HG02943 (cell line): ENCODE measurements around the gene EMILIN2.
"Not testable (repeated sequence)": the region's sequence is repeated elsewhere in the genome, so short reads cannot be mapped to it uniquely, and the experiment has no call there.

ENCODE experiments used
- ATAC-seq: cut with Tn5 transposase; IDR thresholded peaks from one replicate; pipeline ENCODE4 v1.9.1; 2021; ENCODE audit warnings: mild to moderate bottlenecking, low read depth, moderate library complexity; ENCODE audit not compliant: unreplicated experiment

Gene EMILIN2

GRCh38 chr18:2912357-2913299 is 65.8 kb downstream of the EMILIN2 start:
- ATAC-seq, result no peak

DNA sequence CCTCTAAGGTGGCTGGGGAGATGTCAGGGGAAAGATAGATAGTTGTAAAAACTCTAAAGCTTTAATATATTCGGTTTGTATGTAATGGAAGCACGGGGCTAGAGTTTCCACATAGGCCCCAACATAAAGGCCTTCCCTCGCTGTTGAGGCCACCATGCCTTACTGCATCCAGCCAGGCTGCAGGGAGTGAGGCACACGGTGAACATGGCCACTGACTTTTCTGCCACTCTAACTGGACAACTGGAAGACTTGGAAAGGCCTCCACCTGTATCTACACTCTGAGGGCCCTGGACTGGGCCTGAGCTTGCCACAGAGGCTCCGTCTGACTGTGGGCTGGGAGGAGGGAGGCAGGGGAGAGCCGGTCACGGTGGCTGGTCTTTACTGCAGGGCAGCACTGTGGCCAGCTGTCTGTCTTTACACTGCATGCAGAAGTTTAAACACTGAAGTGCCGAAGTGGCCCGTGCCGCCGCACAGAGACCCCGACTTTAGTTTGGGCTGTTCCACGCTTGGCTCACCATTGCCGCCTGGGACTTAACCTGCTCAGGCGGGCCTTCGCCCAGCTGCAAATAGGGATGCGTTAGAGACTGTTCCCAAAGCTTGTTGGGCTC is 66.7 kb downstream of the EMILIN2 start:
- no peak for ATAC-seq

DNA sequence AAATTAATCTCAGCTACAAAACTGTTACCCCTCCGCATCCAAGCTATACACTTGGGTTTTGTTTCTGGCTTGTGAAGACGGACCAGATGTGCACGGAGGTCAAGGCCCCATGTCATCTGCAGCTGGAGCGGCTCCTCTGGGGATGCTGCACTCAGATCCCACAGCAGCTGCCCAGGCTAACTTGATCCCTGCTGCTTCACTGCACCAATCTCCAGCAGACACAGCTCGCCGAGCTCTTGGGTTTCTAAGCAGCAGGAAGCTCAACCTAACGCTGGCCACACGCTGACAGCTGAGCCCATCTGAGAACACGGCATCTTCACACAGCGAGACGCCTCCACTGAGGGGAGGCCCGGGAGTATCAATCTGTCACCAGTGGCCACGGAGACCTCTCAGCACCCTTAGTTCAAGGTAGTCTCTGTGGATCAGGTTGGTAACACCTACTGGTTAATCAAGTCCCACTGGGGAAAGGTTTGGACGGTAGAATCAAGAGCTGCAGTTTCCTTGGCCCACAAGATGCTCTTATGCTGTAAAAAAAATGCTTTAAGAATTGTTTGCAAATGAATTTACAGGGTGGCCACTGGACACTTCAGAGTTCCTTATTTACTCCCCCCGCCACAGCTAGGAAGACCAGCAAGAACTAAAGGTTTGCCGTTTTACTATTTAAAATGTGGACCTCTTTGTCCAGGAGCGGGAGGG is 67.5 kb downstream of the EMILIN2 start:
- ATAC-seq, result no peak

DNA sequence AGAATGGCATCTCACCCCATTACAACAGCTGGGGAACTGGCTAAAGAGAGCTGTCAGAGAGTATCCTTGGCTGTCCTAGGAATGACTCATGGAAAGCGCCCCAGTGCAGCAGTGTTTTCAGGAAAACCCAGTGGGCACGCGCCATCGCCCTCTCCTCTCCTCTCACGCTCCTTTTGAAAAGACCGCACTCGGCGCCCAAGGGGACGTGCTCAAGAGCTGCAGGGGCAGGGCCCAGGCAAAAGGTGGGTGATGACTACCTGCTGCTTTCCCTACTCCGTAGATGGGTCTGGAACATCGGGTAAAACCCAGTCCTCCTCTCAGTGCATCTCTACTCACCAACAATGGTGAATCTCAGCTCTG is 68.1 kb downstream of the EMILIN2 start:
- no peak for ATAC-seq

- ATAC-seq, result not testable (repeated sequence)
Observed at GRCh38 chr18:2915486-2915885, 68.7 kb downstream of the EMILIN2 start.

DNA sequence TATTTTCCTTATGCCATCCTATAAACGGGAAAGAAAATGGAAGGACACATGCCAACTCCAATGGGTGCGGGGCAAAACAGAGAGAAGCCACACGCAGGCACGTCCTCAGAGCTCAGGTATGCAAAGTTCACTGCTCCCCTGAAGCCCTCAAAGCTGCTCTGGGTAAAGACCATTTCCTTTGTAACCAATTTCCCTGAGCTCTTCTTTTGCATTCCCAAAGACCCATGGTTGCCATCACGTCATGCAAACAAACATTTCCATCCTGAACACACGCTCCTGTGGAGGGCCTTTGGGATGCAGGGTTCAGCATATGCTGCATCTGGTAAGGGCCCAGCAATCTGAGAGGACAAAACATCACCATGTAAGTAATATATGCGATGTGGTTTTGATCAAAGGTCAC is 69.4 kb downstream of the EMILIN2 start:
- no peak for ATAC-seq

- ATAC-seq, result no peak
Observed at GRCh38 chr18:2917259-2918047, 70.6 kb downstream of the EMILIN2 start.

GRCh38 chr18:2918761-2919550 is 72.2 kb downstream of the EMILIN2 start:
- ATAC-seq, result no peak

DNA sequence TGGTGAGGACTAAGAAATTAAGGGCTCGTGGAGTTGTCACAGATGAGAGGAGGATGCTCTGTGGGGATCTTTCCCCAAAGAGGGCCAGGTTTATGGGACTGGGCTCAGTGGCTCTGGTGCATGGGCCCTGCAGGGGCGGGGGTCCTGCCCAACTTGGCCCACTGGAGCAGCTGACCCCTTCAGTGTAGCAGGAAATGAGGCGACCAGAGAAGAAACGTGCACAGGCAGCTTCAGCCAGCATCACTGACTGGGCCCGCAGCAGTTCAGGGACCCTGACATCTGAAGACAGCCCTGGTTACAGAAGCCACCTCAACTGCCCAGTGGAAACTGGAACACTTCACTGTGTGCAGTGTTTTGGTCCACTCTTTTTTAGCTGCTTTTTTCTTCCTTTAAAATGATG is 72.8 kb downstream of the EMILIN2 start:
- ATAC-seq, result no peak

DNA sequence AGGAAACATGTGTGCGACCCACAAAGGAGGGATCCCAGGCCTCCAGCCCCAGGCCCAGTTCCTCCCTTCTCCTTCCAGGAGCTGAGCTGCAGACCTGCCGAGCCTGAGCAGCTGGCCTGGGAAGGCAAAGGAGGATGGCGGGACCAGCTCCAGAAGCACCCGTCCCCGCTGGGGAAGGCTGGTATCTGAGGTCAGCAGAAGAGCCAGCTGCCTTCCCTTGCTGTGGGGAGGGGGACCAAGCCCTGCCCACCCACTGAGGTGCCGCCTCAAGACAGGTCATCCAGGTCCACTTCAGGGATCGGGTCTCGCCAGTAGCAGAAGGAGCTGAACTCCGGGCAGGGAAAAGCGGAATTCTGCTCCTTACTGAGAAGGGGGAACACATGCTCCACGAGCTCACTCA is 73.2 kb downstream of the EMILIN2 start:
- no peak for ATAC-seq

GRCh38 chr18:2920546-2921343 is 73.9 kb downstream of the EMILIN2 start:
- ATAC-seq, result no peak

GRCh38 chr18:2921778-2922177 is 75.0 kb downstream of the EMILIN2 start:
- ATAC-seq, result no peak

- no peak for ATAC-seq
Observed at GRCh38 chr18:2923464-2923863, 76.7 kb downstream of the EMILIN2 start.

GRCh38 chr18:2924920-2925319 is 78.1 kb downstream of the EMILIN2 start:
- no peak for ATAC-seq

DNA sequence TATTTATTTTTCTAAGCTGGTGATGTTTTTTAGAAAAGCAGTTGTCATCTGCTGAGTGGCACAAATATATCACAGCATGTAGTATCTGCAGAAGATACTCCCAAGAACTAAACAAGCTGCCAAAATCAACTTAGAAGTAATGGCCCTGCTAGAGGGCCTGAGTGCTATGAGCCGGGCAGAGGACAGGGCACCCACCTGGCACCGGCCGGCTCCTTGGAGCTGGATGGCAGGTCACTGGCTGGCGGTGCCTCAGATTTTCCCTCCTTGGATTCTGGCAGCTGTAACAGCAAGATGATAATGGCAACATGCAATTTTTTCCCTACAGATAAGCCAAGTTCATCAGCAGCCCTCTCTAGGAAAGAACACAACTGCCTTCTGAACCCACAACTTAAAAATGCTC is 79.7 kb downstream of the EMILIN2 start:
- ATAC-seq, result no peak

DNA sequence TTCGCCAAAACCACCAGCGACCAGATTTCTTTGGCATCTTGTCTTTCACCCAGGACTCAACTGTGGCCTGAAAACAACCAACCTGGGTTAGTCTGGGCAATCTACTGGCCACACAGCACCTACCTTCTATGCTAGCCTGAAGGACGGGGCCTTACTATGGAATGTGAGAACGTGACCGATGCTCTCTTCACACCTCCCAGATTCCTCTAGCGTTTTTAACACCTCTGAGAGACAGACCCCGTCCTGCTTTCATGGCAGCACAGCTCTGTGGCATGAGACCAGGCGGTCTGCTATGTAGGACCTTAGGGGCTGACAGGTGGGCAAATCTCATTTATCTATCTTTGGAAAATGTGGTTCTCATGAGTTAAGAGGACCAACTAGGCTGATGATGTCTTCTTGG is 80.9 kb downstream of the EMILIN2 start:
- ATAC-seq, result no peak

DNA sequence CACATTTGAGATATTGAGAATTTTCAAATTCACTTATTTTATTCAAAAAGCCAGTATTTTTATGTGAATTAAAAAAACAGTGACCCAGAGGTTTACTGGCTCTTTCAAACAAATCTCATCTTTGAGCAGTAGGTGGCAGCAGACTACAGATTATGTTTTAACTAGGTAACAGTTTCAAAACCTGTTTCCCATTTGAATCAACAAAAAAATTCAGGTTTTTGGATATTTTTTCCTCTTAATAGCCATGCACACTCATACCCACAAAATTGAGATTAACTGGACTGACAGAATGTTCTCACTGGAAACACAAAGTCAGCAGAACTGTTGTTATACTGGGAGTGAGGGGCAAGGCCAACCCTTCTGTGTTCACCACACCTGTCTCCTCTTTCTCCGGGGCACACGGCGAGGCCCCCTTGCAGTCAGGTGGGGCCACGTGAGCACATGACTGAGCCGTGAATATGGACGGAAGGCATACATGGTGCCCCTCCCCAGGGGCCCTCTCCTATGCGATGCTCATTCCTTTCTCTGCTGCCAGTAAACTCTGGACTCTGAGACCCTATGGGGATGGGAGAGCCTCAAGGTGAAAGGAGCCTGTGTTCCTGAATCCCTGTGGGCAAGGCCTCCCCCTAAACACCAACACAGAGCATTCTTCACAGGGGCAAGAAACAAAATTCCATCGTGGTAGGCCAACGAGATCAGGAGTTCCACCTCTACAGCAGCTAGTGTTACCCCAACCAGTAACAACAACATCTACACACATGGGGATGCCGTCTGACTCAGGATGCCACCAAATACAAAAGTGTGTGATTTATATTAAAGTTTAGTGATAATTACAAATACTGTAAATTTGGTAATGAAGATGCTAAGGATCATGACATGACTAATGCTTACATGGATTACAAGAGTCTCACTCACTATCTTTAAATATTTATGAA is 85.7 kb downstream of the EMILIN2 start:
- no peak for ATAC-seq

DNA sequence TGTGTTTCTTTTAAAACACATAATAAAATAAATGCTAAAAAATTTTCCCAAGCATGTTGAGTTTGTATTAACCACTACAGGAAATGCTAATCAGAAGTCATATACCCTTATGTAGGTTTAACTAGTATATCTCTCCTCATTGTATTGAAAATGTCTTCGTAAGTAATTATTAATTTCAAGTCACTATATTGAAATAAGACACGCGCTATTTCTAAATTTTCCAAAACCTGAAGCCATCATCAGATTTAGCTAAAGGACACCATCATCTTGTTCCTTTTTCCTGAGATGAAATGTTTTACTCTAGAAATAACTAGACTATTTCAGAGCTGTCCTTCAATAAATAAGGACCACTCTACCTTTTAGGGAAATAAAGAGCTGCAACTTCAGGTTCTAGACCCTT is 87.2 kb downstream of the EMILIN2 start:
- ATAC-seq, result no peak
